ENCODE results near the gene ANXA2.

- TF ChIP-seq CTCF (IDR thresholded peaks at IDR 0.05) (no peak), GATA2 (CRISPR knock-in tag; IDR thresholded peaks at IDR 0.05) (no peak), CHD2 (IDR thresholded peaks at IDR 0.05; ENCODE audit: low read length, partially characterized antibody) (no peak), SIN3A (IDR thresholded peaks at IDR 0.05; ENCODE audit: borderline replicate concordance, low read depth, low read length) (no peak), SMC3 (IDR thresholded peaks at IDR 0.05; ENCODE audit: low read depth, low read length) (no peak), MXI1 (IDR thresholded peaks at IDR 0.05; ENCODE audit: low read depth, low read length) (no peak), REST (IDR thresholded peaks at IDR 0.05; ENCODE audit: low read depth, low read length) (no peak), FOXM1 (IDR thresholded peaks at IDR 0.05; ENCODE audit: low read depth) (no peak), POLR2AphosphoS5 (IDR thresholded peaks at IDR 0.05; ENCODE audit: low read depth, low read length) (no peak), GABPA (IDR thresholded peaks at IDR 0.05; ENCODE audit: low read depth) (no peak), USF2 (IDR thresholded peaks at IDR 0.05; ENCODE audit: borderline replicate concordance, low read depth, low read length) (no peak)
Measured at GRCh38 chr15:60424006-60424405, 26.2 kb upstream of the ANXA2 start.
